ENCODE data around the gene TIMP4. TPM values are rescaled to one million over a fixed set of nuclear protein-coding genes. Genes with fewer than 3 reads are reported as not detected.

Gene TIMP4
- total and polyA plus RNA-seq, 7 donors, result 3.5 to 25.0 (median 10.2) TPM

DNA sequence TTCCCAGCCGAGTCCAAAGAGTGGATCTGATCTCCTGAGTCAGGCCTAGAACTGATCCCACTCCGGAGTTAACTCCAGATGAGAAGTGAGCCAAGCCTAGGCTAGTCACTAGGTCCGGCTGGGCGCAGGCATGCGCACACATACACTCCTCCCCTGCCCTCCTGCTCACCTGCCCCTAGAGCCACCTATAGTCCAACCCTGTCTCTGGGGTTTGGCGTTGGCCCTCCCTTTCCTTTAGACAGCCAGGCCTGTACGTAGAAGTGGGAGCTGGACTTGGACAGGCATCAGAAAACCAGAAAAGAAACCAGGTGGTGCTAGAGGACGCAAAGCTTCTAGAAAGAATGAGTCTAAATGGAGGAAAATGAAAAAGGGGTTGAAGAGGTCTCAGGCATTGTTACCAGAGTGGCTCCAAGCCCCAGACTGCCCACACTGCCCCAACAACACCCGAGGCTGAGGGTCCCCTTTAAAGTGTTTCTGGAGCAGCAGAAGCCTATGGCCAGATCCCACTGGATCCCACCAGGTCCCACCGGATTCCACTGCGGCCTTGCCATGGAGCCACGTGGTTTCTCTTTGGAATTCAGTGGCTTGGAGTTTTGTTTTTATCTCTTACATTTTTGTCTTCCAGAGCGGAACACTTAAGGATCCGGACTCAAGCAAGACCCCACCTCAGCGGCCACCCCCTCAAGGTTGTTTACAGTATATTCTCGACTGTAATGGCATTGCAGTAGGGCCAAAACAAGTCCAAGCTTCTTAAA, 24.2 kb upstream of the TIMP4 start:
- WGBS, 2 donors, result 89% methylated on average over 16 of the region's 16 CpGs

DNA sequence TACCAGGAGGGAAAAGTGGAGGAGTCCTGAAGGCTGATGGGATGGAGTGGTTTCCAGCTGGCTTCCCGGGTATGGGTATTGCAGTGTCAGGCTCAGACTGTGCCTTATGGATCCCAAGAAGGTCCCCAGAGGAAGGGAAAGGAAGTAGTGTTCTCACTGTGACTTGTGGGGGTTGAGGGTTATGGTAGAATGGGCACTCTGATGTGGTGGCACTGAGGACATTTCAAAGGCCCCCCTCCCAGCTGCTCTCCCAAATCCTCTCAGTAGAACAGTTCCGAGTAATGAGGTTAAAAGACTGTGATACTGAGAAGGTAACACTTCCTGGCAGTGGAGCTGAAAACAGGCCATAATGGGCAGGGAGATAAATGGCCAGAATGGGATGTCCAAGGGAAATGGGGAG, 23.1 kb upstream of the TIMP4 start:
- H3K27me3 ChIP-seq, result no peaks in the 10 kb centered on the region
- TF ChIP-seq POLR2A (IDR thresholded peaks at IDR 0.05) (no peak), POLR2AphosphoS5 (IDR thresholded peaks at IDR 0.05) (no peak)
- TF ChIP-seq, protein P1, sequence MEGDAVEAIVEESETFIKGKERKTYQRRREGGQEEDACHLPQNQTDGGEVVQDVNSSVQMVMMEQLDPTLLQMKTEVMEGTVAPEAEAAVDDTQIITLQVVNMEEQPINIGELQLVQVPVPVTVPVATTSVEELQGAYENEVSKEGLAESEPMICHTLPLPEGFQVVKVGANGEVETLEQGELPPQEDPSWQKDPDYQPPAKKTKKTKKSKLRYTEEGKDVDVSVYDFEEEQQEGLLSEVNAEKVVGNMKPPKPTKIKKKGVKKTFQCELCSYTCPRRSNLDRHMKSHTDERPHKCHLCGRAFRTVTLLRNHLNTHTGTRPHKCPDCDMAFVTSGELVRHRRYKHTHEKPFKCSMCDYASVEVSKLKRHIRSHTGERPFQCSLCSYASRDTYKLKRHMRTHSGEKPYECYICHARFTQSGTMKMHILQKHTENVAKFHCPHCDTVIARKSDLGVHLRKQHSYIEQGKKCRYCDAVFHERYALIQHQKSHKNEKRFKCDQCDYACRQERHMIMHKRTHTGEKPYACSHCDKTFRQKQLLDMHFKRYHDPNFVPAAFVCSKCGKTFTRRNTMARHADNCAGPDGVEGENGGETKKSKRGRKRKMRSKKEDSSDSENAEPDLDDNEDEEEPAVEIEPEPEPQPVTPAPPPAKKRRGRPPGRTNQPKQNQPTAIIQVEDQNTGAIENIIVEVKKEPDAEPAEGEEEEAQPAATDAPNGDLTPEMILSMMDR (IDR thresholded peaks at IDR 0.05), result no peak
- DNase-seq, result no peak
- intact Hi-C loops (cut with DNase I), result no loop called here
- no peaks in the 10 kb centered on the region for H3K4me1 ChIP-seq
- H3K27ac ChIP-seq, result no peak overlapping the region
- no peaks in the 10 kb centered on the region for H3K9me3 ChIP-seq
- 78 to 94% methylated on average over 2 of the region's 2 CpGs for WGBS, 2 donors
- H3K4me3 ChIP-seq, result no peak overlapping the region
- H3K36me3 ChIP-seq, result no peaks in the 10 kb centered on the region

More for the DNA sequence above, 24.2 kb upstream of the TIMP4 start:
- no peaks in the 10 kb centered on the region for H3K36me3 ChIP-seq
- H3K27ac ChIP-seq, result no peak overlapping the region
- no peak overlapping the region for H3K4me3 ChIP-seq
- DNase-seq, result no peak
- H3K4me1 ChIP-seq, result no peaks in the 10 kb centered on the region
- no peaks in the 10 kb centered on the region for H3K27me3 ChIP-seq
- intact Hi-C loops (cut with DNase I), result no loop called here
- TF ChIP-seq POLR2AphosphoS5 (IDR thresholded peaks at IDR 0.05) (no peak), POLR2A (IDR thresholded peaks at IDR 0.05) (no peak), EP300 (IDR thresholded peaks at IDR 0.05) (no peak)
- TF ChIP-seq, protein P1 (IDR thresholded peaks at IDR 0.05), result no peak
- H3K9me3 ChIP-seq, result no peaks in the 10 kb centered on the region

DNA sequence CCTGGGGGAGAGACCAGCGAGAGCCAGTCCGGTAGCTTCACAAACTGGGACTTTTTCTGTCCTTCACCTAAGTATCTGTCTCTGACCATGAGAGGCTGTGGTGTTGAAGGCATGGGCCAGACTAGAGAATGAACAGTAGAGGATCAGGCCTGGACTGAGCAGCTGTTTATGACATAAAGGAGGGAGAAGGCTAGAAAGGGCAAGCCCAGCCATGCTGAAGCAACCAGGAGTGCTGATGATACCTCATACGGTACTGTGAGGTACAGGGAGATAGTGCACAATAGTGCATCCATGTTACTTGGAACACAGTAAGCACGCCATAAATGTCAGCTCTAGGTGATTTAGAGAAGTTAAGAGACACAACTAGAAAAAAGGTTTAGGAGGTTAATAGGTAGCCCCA, 22.6 kb upstream of the TIMP4 start:
- 96% methylated on average over 4 of the region's 4 CpGs for WGBS, 2 donors

DNA sequence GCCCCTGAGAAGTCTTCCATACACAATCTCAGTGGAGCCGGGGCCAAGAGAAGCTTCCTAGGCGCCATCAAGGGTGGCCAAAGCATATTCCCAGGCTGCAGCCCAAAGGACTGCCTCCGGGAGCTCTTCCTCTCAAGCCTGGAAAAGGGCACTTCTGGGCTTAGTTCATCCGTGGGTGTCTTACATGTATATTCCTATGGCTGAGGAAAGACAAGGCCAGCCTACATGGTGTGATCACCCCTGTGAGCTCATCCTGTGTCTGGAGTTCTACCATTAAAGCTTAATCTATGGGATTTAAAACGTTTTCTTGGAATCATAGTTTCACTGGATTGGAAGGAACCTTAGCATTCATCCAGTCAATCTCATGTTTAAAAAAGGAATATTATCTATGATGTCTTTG, 21.9 kb upstream of the TIMP4 start:
- no peak overlapping the region for H3K4me3 ChIP-seq
- no peaks in the 10 kb centered on the region for H3K4me1 ChIP-seq
- no peaks in the 10 kb centered on the region for H3K27me3 ChIP-seq
- no peaks in the 10 kb centered on the region for H3K36me3 ChIP-seq
- H3K9me3 ChIP-seq, result no peaks in the 10 kb centered on the region
- 92 to 93% methylated on average over 5 of the region's 5 CpGs for WGBS, 2 donors
- no peak overlapping the region for H3K27ac ChIP-seq
- DNase-seq, result no peak
- intact Hi-C loops (cut with DNase I), result no loop called here
- TF ChIP-seq POLR2AphosphoS5 (IDR thresholded peaks at IDR 0.05) (no peak), POLR2A (IDR thresholded peaks at IDR 0.05) (no peak), EP300 (IDR thresholded peaks at IDR 0.05) (no peak)
- TF ChIP-seq, protein P1 (IDR thresholded peaks at IDR 0.05), result no peak

More for the DNA sequence above, 22.6 kb upstream of the TIMP4 start:
- Histone ChIP-seq H3K4me3 (no peak overlapping the region), H3K36me3 (no peaks in the 10 kb centered on the region), H3K4me1 (no peaks in the 10 kb centered on the region), H3K9me3 (no peaks in the 10 kb centered on the region), H3K27ac (no peak overlapping the region), H3K27me3 (no peaks in the 10 kb centered on the region)
- intact Hi-C loops (cut with DNase I), result no loop called here
- no peak for DNase-seq
- TF ChIP-seq POLR2AphosphoS5 (IDR thresholded peaks at IDR 0.05) (no peak), EP300 (IDR thresholded peaks at IDR 0.05) (no peak), POLR2A (IDR thresholded peaks at IDR 0.05) (no peak)
- TF ChIP-seq, protein P1 (IDR thresholded peaks at IDR 0.05), result no peak

DNA sequence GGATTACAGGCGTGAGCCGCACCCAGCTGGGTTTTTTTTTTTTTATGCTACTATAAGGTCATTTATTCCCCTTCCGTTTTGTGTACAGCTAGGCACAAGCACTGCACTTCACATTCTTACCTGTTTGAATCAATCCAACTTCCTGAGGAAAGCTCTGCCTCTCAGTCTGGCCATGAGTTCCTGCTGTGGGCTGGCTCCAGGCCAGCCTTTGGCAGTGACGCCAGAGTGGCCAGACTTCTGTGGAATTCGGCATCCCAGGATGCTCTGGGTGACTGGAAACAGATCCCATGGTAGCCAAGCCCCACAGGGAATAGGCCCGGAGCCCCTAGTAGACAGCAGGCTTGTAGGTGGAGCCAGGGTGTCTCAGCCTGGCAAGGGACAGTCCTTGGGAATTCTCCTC, 21.5 kb upstream of the TIMP4 start:
- Histone ChIP-seq H3K4me1 (no peaks in the 10 kb centered on the region), H3K27me3 (no peaks in the 10 kb centered on the region), H3K27ac (no peak overlapping the region), H3K36me3 (no peaks in the 10 kb centered on the region), H3K4me3 (no peak overlapping the region), H3K9me3 (no peaks in the 10 kb centered on the region)
- intact Hi-C loops (cut with DNase I), result no loop called here
- no peak for DNase-seq
- WGBS, 2 donors, result 15 to 64% methylated on average over 6 of the region's 6 CpGs
- no peak for TF ChIP-seq POLR2A (IDR thresholded peaks at IDR 0.05)
- TF ChIP-seq, protein P1 (IDR thresholded peaks at IDR 0.05), result no peak
- no peak for TF ChIP-seq EP300 (IDR thresholded peaks at IDR 0.05)
- TF ChIP-seq POLR2AphosphoS5 (IDR thresholded peaks at IDR 0.05), result no peak
